Osteoblast (primary cell): ENCODE measurements around the gene SPATA31D4. TPM values are rescaled to one million over a fixed set of nuclear protein-coding genes. Genes with fewer than 3 reads are reported as not detected.

ENCODE experiments used
- DNase-seq: peaks from one replicate; pipeline ENCODE4 v3.0.0; 2011; ENCODE audit warnings: low spot score, mixed read lengths; ENCODE audit not compliant: insufficient read length; ENCODE audit errors: missing footprints
- H2AFZ ChIP-seq: 2 replicates; pipeline ENCODE4 v1.6.0; 2011; ENCODE audit warnings: mild to moderate bottlenecking, low read length
- H3K27ac ChIP-seq: 2 replicates; pipeline ENCODE4 v1.5.1; 2011; ENCODE audit warnings: mild to moderate bottlenecking, low read depth, low read length, moderate library complexity
- H3K27me3 ChIP-seq: 2 replicates; pipeline ENCODE4 v1.6.0; 2012; ENCODE audit warnings: mild to moderate bottlenecking, control low read depth, inconsistent platforms, low read length, moderate library complexity; ENCODE audit not compliant: insufficient read depth
- H3K36me3 ChIP-seq: 2 replicates; pipeline ENCODE4 v1.5.1; 2011; ENCODE audit warnings: mild to moderate bottlenecking, low read length, control low read depth, moderate library complexity; ENCODE audit not compliant: insufficient read depth
- H3K4me1 ChIP-seq: 2 replicates; pipeline ENCODE4 v1.5.1; 2011; ENCODE audit warnings: mild to moderate bottlenecking, low read length, control low read depth, moderate library complexity; ENCODE audit not compliant: insufficient read depth
- H3K4me2 ChIP-seq: 2 replicates; pipeline ENCODE4 v1.6.0; 2011; ENCODE audit warnings: mild to moderate bottlenecking, low read length; ENCODE audit not compliant: insufficient read depth
- H3K4me3 ChIP-seq: fragments of 200-600 bp; sonication (generic); 3 replicates; pipeline ENCODE4 v1.5.1; 2012; ENCODE audit warnings: mild to moderate bottlenecking, low read length, inconsistent platforms; ENCODE audit not compliant: insufficient read depth
- H3K79me2 ChIP-seq: 2 replicates; pipeline ENCODE4 v1.6.0; 2012; ENCODE audit warnings: mild to moderate bottlenecking, low read length, control low read depth, inconsistent platforms; ENCODE audit not compliant: insufficient read depth
- H3K9me3 ChIP-seq: 2 replicates; pipeline ENCODE4 v1.5.1; 2011; ENCODE audit warnings: low read depth, low read length, control low read depth
- H4K20me1 ChIP-seq: 2 replicates; pipeline ENCODE4 v1.6.0; 2012; ENCODE audit warnings: mild to moderate bottlenecking, low read length, control low read depth; ENCODE audit not compliant: insufficient read depth
- total RNA-seq: library from RNA; depleted of rRNA; stranded (reverse); fragments of >200 nt; gene quantifications from 2 replicates; pipeline ENCODE4 v1.2.3, GENCODE V29; 2012
- TF ChIP-seq, protein P1 (sequence below): IDR thresholded peaks from 2 replicates; pipeline ENCODE4 v1.5.1; 2011; ENCODE audit warnings: mild to moderate bottlenecking, low read depth, low read length, moderate library complexity; ENCODE audit errors: extremely low read depth

Gene SPATA31D4
- total RNA-seq, 1 donor, result not detected

DNA sequence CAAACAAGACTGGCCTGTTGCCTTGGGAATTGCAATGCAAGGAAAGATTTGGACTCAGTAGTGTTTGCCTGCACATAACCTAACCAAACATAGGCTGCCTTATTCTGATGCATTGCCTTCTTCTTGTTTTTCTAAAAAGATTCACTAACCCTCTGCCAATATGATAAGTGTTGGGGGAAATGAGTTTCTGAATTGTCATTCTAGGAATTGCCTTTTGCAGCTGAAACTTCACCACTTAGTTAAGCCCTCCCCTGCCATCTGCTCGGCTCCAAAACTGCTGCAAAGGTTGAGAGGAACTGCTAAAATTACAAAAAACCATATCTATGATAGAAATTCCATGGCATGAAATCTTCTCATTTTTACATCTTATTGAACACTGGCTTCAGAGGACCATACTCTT, 41.6 kb upstream of the SPATA31D4 start:
- H3K27me3 ChIP-seq, result no peaks in the 10 kb centered on the region
- no peaks in the 10 kb centered on the region for H4K20me1 ChIP-seq
- H2AFZ ChIP-seq, result no peak overlapping the region
- H3K4me1 ChIP-seq, result no peaks in the 10 kb centered on the region
- no peaks in the 10 kb centered on the region for H3K79me2 ChIP-seq
- no peak overlapping the region for H3K4me2 ChIP-seq
- H3K4me3 ChIP-seq, result no peak overlapping the region
- no peak overlapping the region for H3K27ac ChIP-seq
- TF ChIP-seq, protein P1, sequence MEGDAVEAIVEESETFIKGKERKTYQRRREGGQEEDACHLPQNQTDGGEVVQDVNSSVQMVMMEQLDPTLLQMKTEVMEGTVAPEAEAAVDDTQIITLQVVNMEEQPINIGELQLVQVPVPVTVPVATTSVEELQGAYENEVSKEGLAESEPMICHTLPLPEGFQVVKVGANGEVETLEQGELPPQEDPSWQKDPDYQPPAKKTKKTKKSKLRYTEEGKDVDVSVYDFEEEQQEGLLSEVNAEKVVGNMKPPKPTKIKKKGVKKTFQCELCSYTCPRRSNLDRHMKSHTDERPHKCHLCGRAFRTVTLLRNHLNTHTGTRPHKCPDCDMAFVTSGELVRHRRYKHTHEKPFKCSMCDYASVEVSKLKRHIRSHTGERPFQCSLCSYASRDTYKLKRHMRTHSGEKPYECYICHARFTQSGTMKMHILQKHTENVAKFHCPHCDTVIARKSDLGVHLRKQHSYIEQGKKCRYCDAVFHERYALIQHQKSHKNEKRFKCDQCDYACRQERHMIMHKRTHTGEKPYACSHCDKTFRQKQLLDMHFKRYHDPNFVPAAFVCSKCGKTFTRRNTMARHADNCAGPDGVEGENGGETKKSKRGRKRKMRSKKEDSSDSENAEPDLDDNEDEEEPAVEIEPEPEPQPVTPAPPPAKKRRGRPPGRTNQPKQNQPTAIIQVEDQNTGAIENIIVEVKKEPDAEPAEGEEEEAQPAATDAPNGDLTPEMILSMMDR, result no peak
- DNase-seq, result no peak
- H3K9me3 ChIP-seq, result no peaks in the 10 kb centered on the region
- H3K36me3 ChIP-seq, result no peaks in the 10 kb centered on the region

DNA sequence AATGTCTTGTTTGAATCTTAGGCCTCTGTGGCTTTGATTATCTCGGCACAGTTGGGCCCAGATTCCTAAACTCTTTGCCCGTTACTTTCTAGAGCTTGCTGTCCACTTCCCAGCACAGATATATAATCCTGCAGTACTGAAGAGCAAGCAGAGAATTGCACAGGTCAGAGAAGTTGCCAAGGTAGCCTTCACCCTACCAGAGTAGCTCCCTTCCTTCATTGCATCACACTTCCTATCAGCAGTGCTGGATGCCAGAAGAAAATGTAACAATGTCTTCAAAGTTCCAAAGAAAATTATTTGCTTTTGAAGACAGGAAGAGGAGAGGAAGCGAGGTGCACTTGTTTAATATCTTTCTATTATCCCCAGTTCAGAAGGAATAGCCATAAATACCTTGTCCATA, 38.1 kb upstream of the SPATA31D4 start:
- no peaks in the 10 kb centered on the region for H3K79me2 ChIP-seq
- H3K4me2 ChIP-seq, result no peak overlapping the region
- H3K27ac ChIP-seq, result no peak overlapping the region
- no peaks in the 10 kb centered on the region for H3K36me3 ChIP-seq
- TF ChIP-seq, protein P1, result no peak
- H3K4me1 ChIP-seq, result no peaks in the 10 kb centered on the region
- H4K20me1 ChIP-seq, result no peaks in the 10 kb centered on the region
- H3K9me3 ChIP-seq, result no peaks in the 10 kb centered on the region
- no peak for DNase-seq
- no peaks in the 10 kb centered on the region for H3K27me3 ChIP-seq
- H3K4me3 ChIP-seq, result no peak overlapping the region
- no peak overlapping the region for H2AFZ ChIP-seq

DNA sequence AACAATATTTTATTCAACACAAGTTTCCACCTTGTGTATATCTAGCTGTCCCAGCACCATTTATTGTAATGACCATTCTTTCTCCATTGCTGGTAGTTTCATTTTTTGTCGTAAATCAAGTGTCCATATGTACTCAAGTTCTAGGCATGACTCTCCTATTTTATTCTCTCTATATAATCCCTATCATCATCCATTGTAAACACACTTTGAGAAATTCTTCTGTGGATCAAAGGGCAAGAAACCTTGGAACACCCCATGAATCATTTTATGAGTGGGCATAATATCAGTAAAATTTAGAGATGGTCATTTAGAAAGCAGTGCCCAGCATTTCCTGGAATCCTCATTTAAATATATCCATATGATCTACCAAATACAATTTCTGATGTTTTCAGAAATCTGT, 35.8 kb upstream of the SPATA31D4 start:
- H3K79me2 ChIP-seq, result no peaks in the 10 kb centered on the region
- H3K27me3 ChIP-seq, result no peaks in the 10 kb centered on the region
- no peak overlapping the region for H3K4me3 ChIP-seq
- H3K9me3 ChIP-seq, result no peaks in the 10 kb centered on the region
- H3K27ac ChIP-seq, result no peak overlapping the region
- no peaks in the 10 kb centered on the region for H4K20me1 ChIP-seq
- DNase-seq, result no peak
- H3K4me1 ChIP-seq, result no peaks in the 10 kb centered on the region
- H3K36me3 ChIP-seq, result no peaks in the 10 kb centered on the region
- H3K4me2 ChIP-seq, result no peak overlapping the region
- TF ChIP-seq, protein P1, result no peak
- H2AFZ ChIP-seq, result no peak overlapping the region

DNA sequence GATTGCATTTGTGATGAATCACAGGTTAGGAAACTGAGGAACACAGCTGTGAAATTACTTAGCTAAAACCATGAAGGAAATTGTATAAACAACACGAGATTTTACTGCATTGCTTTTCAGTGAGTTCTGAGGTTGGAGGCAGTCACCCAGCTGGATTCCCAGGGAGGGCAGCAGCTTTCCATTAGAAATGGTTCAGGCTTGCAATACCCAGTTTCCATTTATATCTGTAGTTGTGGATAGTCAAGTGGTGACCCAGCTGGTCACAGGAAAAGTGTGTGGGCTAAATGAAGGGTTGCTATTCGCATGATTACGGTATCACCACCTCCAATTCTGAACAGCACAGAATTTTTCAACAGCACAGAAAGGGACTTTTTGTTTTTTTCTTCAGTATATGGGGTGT, 34.3 kb upstream of the SPATA31D4 start:
- Histone ChIP-seq H3K4me1 (no peaks in the 10 kb centered on the region), H3K27ac (no peak overlapping the region), H3K27me3 (no peaks in the 10 kb centered on the region), H2AFZ (no peak overlapping the region), H4K20me1 (no peaks in the 10 kb centered on the region), H3K9me3 (no peaks in the 10 kb centered on the region), H3K79me2 (no peaks in the 10 kb centered on the region), H3K36me3 (no peaks in the 10 kb centered on the region), H3K4me3 (no peak overlapping the region), H3K4me2 (no peak overlapping the region)
- TF ChIP-seq, protein P1, result no peak
- DNase-seq, result peak; percentile 35
